Brain pericyte (primary cell): ENCODE measurements around the gene ZFP36.

Experiments used
- DNase-seq: peaks from one replicate; pipeline ENCODE4 v3.0.0-alpha.2; 2012; ENCODE audit warnings: low read depth, low spot score

ZFP36 gene

DNA sequence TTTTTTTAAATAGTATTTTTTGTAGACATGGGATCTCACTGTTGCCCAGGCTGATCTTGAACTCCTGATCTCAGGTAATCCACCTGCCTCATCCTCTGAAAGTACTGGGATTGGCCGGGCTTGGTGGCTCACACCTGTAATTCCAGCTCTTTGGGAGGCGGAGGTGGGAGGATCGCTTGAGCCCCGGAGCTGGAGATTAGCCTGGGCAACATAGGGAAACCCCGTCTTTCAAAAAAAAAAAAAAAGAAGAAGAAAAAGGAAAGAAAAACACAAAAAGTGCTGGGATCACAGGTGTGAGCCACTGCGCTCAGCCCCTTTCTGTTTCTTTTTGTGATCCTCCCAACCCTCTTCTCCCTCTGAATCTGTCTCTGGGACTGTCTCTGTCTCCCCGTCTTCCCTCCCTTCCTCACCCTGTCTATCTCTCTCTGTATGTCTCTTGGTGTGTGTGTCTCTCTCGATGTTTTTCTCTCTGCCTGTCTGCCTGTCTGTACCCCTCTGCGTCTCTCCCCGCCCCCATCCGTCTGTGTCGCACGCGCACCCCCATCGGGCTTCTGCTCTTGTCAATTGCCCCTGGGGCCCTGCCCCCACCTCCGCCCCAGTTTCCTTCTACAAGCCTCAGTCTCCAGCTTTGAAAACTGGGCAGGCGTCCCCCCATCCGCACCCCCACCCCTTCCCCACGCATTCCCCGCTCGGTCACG is 540 bp upstream of the ZFP36 start:
- no peak for DNase-seq

- DNase-seq, result no peak
Measured at GRCh38 chr19:39407410-39407659, 688 bp downstream of the ZFP36 start.

DNA sequence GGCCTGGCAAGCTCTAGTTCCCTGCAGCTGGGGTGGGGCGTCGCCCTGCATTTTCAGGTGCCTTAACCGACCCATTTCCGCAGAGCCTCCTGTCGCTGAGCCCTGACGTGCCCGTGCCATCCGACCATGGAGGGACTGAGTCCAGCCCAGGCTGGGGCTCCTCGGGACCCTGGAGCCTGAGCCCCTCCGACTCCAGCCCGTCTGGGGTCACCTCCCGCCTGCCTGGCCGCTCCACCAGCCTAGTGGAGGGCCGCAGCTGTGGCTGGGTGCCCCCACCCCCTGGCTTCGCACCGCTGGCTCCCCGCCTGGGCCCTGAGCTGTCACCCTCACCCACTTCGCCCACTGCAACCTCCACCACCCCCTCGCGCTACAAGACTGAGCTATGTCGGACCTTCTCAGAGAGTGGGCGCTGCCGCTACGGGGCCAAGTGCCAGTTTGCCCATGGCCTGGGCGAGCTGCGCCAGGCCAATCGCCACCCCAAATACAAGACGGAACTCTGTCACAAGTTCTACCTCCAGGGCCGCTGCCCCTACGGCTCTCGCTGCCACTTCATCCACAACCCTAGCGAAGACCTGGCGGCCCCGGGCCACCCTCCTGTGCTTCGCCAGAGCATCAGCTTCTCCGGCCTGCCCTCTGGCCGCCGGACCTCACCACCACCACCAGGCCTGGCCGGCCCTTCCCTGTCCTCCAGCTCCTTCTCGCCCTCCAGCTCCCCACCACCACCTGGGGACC is 1.2 kb downstream of the ZFP36 start:
- DNase-seq, result no peak

GRCh38 chr19:39408392-39409207 is 2.0 kb downstream of the ZFP36 start:
- no peak for DNase-seq

GRCh38 chr19:39409208-39410016 is 2.8 kb downstream of the ZFP36 start:
- no peak for DNase-seq

GRCh38 chr19:39410017-39410830 is 3.6 kb downstream of the ZFP36 start:
- no peak for DNase-seq

GRCh38 chr19:39410831-39411080 is 4.1 kb downstream of the ZFP36 start:
- DNase-seq, result no peak

GRCh38 chr19:39411081-39411831 is 4.6 kb downstream of the ZFP36 start:
- DNase-seq, result no peak

GRCh38 chr19:39411832-39412099 is 5.1 kb downstream of the ZFP36 start:
- peak; percentile 80 for DNase-seq

GRCh38 chr19:39412100-39412866 is 5.6 kb downstream of the ZFP36 start, which contains the start of gene PLEKHG2:
Gene PLEKHG2, plus strand, starts transcription at chr19:39412669. Its CDS starts 1,418 bp downstream, at chr19:39414087.
- peak; percentile 99 for DNase-seq

GRCh38 chr19:39412867-39413271 is 6.2 kb downstream of the ZFP36 start:
- no peak for DNase-seq

GRCh38 chr19:39413272-39413910 is 6.7 kb downstream of the ZFP36 start:
- DNase-seq, result no peak

DNA sequence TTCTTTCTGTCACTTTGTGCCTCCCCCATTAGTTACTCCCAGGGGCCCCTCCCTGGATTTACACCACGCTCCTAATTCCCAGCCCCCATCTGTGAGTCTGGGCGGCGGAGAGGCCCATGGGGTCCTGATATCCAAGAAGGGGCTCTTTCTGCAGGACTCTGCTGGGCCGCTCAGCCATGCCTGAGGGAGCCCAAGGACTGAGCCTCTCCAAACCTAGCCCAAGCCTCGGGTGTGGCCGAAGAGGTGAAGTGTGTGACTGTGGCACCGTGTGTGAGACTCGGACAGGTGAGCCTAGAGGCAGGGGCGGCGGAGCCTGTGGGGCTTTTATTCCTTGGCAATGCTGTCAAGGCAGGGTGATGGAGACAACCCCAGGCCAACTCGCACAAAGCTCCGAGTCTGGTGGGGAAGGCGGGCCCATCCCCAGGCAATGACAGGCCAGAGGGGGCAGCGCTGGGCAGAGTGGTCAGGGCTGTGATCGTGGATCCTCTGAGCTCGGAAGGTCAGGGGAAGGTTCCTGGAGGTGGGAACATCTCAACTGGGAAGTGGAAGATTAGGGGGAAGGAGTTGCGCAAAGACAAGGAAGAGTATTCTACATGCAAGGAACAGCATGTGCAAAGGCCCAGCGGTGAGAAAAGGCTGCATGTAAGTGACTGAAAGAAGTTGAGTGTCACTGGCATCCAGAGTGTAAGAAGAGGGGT is 7.4 kb downstream of the ZFP36 start:
- no peak for DNase-seq

- no peak for DNase-seq
Measured at GRCh38 chr19:39415111-39416046, 8.7 kb downstream of the ZFP36 start.

GRCh38 chr19:39416152-39417120 is 9.8 kb downstream of the ZFP36 start:
- no peak for DNase-seq

GRCh38 chr19:39417463-39418181 is 11.0 kb downstream of the ZFP36 start:
- DNase-seq, result no peak
